ENCODE data around the gene SPTBN4.

DNA sequence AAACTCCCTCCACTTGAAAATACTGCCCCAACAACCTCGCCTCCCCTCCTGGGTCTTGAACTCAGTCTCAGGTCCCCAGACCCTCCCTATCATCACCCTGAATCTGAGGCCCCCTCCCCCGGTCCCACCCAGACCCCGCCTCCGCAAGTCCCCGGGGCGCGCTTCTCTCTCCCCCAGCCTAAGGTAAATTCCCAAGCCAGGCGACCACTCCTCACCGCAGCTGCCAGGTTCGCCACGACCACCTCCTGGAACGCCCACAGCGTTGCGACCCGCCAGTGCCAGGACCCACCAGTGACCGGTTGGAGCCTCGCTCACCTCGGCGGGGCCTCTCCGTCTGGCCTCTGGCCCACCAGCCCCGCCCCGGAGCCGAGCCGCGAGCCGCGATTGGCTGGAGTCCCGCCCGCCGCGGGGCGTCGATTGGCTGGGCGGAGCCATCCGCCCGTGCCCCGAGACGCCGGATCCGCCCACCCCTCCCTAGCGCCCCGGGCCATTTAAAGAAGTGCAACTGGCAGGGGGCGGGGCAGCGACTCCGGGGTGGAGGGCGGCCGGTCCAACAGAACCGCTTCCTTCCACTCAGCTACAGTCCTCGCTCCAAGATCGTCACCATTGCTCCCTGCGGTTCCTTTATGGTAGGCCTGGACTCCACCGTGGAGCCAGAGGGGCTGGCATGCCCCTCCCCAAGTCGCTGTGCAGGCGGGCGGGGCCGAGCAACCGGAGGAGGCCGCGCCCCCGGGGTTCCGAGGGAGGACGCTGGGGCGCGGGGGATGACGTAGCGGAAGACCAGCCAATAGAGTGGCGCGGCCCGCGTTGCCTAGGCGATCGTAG lies 22.6 kb upstream of the SPTBN4 start, which contains the start of gene SERTAD3:
- TF ChIP-seq, protein P1, sequence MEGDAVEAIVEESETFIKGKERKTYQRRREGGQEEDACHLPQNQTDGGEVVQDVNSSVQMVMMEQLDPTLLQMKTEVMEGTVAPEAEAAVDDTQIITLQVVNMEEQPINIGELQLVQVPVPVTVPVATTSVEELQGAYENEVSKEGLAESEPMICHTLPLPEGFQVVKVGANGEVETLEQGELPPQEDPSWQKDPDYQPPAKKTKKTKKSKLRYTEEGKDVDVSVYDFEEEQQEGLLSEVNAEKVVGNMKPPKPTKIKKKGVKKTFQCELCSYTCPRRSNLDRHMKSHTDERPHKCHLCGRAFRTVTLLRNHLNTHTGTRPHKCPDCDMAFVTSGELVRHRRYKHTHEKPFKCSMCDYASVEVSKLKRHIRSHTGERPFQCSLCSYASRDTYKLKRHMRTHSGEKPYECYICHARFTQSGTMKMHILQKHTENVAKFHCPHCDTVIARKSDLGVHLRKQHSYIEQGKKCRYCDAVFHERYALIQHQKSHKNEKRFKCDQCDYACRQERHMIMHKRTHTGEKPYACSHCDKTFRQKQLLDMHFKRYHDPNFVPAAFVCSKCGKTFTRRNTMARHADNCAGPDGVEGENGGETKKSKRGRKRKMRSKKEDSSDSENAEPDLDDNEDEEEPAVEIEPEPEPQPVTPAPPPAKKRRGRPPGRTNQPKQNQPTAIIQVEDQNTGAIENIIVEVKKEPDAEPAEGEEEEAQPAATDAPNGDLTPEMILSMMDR (IDR thresholded peaks at IDR 0.05), result peak in 1 of 6 experiments; percentile 13
- peak; percentile 95 to 99 for TF ChIP-seq POLR2A (IDR thresholded peaks at IDR 0.05)

Data from Peyer's patch (tissue), 4 donors.